ENCODE data around the gene AFF3.

Gene AFF3

DNA sequence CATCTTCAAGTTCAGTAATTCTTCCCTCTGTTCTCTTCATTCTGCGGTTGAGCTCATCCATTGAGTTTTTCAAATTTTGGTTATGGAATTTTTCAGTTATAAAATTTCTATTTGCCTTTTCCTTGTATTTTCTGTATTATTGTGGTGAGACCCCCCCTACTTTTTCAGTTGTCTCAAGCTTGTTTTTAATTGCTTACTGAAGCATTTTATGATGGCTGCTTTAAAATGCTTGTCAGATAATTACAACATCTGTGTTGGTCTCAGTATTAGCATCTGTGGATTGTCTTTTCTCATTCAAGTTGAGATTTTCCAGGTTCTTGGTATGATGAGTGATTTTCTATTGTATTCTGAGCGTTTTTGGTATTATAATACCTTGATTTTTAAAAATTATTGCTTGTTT lies 531.4 kb downstream of the AFF3 start:
- H3K27me3 ChIP-seq (ENCODE audit: low read depth, low read length), result no peaks in the 10 kb centered on the region
- H3K36me3 ChIP-seq (replicated peaks; ENCODE audit: low read depth, low read length), result no peaks in the 10 kb centered on the region
- no peaks in the 10 kb centered on the region for H3K9me3 ChIP-seq (ENCODE audit: insufficient read depth, low read length)
- peaks cover 7% of the 10 kb centered on the region for H3K4me1 ChIP-seq (ENCODE audit: low read length)
- H4K20me1 ChIP-seq (ENCODE audit: insufficient read depth, low read length), result no peaks in the 10 kb centered on the region
- H3K4me3 ChIP-seq (ENCODE audit: low read length), result no peak overlapping the region
- H3K79me2 ChIP-seq (ENCODE audit: low read length), result no peaks in the 10 kb centered on the region
- no peak overlapping the region for H3K9ac ChIP-seq (ENCODE audit: low read length)
- TF ChIP-seq CTCF (IDR thresholded peaks at IDR 0.05; ENCODE audit: low read depth, low read length), result no peak
- TF ChIP-seq EZH2phosphoT487 (IDR thresholded peaks at IDR 0.05; ENCODE audit: low read depth), result no peak
- H3K4me2 ChIP-seq (ENCODE audit: low read length), result no peak overlapping the region
- no peak overlapping the region for H2AFZ ChIP-seq (ENCODE audit: low read depth, low read length)
- H3K27ac ChIP-seq (ENCODE audit: low read length), result no peak overlapping the region

DNA sequence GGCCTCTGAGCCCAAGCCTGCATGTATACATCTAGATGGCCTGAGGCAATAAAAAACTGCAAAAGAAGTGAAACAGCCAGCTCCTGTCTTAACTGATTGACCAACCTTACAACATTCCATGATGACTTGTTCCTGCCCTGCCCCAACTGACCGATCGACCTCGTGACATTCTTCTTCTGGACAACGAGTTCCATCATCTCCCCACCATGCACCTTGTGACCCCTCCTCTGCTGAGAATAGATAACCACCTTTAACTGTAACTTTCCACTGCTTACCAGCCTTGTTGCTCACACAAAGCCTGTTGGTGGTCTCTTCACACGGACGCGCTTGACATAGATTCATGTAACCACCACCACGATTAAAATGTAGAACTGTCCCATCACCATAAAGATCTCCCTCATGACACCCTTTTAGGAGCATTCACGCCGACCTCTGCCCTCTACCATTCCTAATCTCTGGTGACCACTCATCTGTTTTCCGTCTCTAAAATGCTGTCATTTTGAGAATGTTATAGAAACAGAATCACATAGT lies 532.5 kb downstream of the AFF3 start:
- H3K36me3 ChIP-seq (replicated peaks; ENCODE audit: low read depth, low read length), result no peaks in the 10 kb centered on the region
- no peak overlapping the region for H3K4me3 ChIP-seq (ENCODE audit: low read length)
- no peaks in the 10 kb centered on the region for H3K27me3 ChIP-seq (ENCODE audit: low read depth, low read length)
- no peaks in the 10 kb centered on the region for H3K9me3 ChIP-seq (ENCODE audit: insufficient read depth, low read length)
- no peak overlapping the region for H3K4me2 ChIP-seq (ENCODE audit: low read length)
- H3K4me1 ChIP-seq (ENCODE audit: low read length), result peaks cover 7% of the 10 kb centered on the region
- no peak overlapping the region for H3K9ac ChIP-seq (ENCODE audit: low read length)
- TF ChIP-seq EZH2phosphoT487 (IDR thresholded peaks at IDR 0.05; ENCODE audit: low read depth) (no peak), CTCF (IDR thresholded peaks at IDR 0.05; ENCODE audit: low read depth, low read length) (no peak)
- H4K20me1 ChIP-seq (ENCODE audit: insufficient read depth, low read length), result no peaks in the 10 kb centered on the region
- H2AFZ ChIP-seq (ENCODE audit: low read depth, low read length), result no peak overlapping the region
- no peak overlapping the region for H3K27ac ChIP-seq (ENCODE audit: low read length)
- no peaks in the 10 kb centered on the region for H3K79me2 ChIP-seq (ENCODE audit: low read length)

GRCh38 chr2:99608861-99609260 lies 533.5 kb downstream of the AFF3 start:
- no peaks in the 10 kb centered on the region for H3K36me3 ChIP-seq (replicated peaks; ENCODE audit: low read depth, low read length)
- H3K79me2 ChIP-seq (ENCODE audit: low read length), result no peaks in the 10 kb centered on the region
- H3K4me1 ChIP-seq (ENCODE audit: low read length), result peaks cover 7% of the 10 kb centered on the region
- H3K27ac ChIP-seq (ENCODE audit: low read length), result no peak overlapping the region
- TF ChIP-seq CTCF (IDR thresholded peaks at IDR 0.05; ENCODE audit: low read depth, low read length) (no peak), EZH2phosphoT487 (IDR thresholded peaks at IDR 0.05; ENCODE audit: low read depth) (no peak)
- no peaks in the 10 kb centered on the region for H3K9me3 ChIP-seq (ENCODE audit: insufficient read depth, low read length)
- no peak overlapping the region for H3K4me3 ChIP-seq (ENCODE audit: low read length)
- H2AFZ ChIP-seq (ENCODE audit: low read depth, low read length), result no peak overlapping the region
- H3K9ac ChIP-seq (ENCODE audit: low read length), result no peak overlapping the region
- H3K4me2 ChIP-seq (ENCODE audit: low read length), result no peak overlapping the region
- H4K20me1 ChIP-seq (ENCODE audit: insufficient read depth, low read length), result no peaks in the 10 kb centered on the region; the same call in 1 of the 2 replicates
- no peaks in the 10 kb centered on the region for H3K27me3 ChIP-seq (ENCODE audit: low read depth, low read length)

- no peak overlapping the region for H2AFZ ChIP-seq (ENCODE audit: low read depth, low read length)
- H3K79me2 ChIP-seq (ENCODE audit: low read length), result no peaks in the 10 kb centered on the region
- H3K4me1 ChIP-seq (ENCODE audit: low read length), result peaks cover 7% of the 10 kb centered on the region
- H3K4me2 ChIP-seq (ENCODE audit: low read length), result no peak overlapping the region
- no peaks in the 10 kb centered on the region; the same call in 1 of the 2 replicates for H4K20me1 ChIP-seq (ENCODE audit: insufficient read depth, low read length)
- no peak overlapping the region for H3K4me3 ChIP-seq (ENCODE audit: low read length)
- no peaks in the 10 kb centered on the region for H3K27me3 ChIP-seq (ENCODE audit: low read depth, low read length)
- no peak overlapping the region for H3K27ac ChIP-seq (ENCODE audit: low read length)
- H3K9me3 ChIP-seq (ENCODE audit: insufficient read depth, low read length), result no peaks in the 10 kb centered on the region
- no peak overlapping the region for H3K9ac ChIP-seq (ENCODE audit: low read length)
- TF ChIP-seq CTCF (IDR thresholded peaks at IDR 0.05; ENCODE audit: low read depth, low read length) (no peak), EZH2phosphoT487 (IDR thresholded peaks at IDR 0.05; ENCODE audit: low read depth) (no peak)
- no peaks in the 10 kb centered on the region for H3K36me3 ChIP-seq (replicated peaks; ENCODE audit: low read depth, low read length)
Observed at GRCh38 chr2:99607861-99608491, 534.4 kb downstream of the AFF3 start.
